ENCODE data around the gene MYBPC2. TPM values are rescaled to one million over a fixed set of nuclear protein-coding genes. Genes with fewer than 3 reads are reported as not detected.

Gene MYBPC2
- total RNA-seq, result under 1 TPM in 1 of 4 donors, not detected in 3; 0.29 TPM

- peaks cover 41% of the 10 kb centered on the region for H3K27me3 ChIP-seq
- peak within 1 kb of the TSS; percentile 59 for H3K4me3 ChIP-seq
- WGBS, result 2% methylated on average over 35 of the region's 40 CpGs
- TF ChIP-seq POLR2AphosphoS5 (IDR thresholded peaks at IDR 0.05) (no peak), POLR2A (IDR thresholded peaks at IDR 0.05) (no peak), CTCF (IDR thresholded peaks at IDR 0.05) (no peak), EP300 (IDR thresholded peaks at IDR 0.05) (no peak)
- no peaks in the 10 kb centered on the region for H3K9me3 ChIP-seq
- H3K36me3 ChIP-seq, result no peaks in the 10 kb centered on the region
- peaks cover 29% of the 10 kb centered on the region for H3K4me1 ChIP-seq
- H3K27ac ChIP-seq, result peak within 1 kb of the TSS; percentile 45
- DNase-seq (ENCODE audit: low spot score in 2 of 2), result no peak
Measured at GRCh38 chr19:50432221-50433028, at the start of gene MYBPC2. TSS of gene MYBPC2 (plus strand) at chr19:50432892. CDS start at chr19:50432954, 62 bp downstream.

- peaks cover 26% of the 10 kb centered on the region for H3K4me1 ChIP-seq
- peaks cover 49% of the 10 kb centered on the region for H3K36me3 ChIP-seq
- peak overlapping the region; percentile 82 for H3K27ac ChIP-seq
- no peak for DNase-seq (ENCODE audit: low spot score in 2 of 2)
- peak overlapping the region; percentile 81 for H3K4me3 ChIP-seq
- WGBS, result 45% methylated on average over 21 of the region's 21 CpGs
- TF ChIP-seq POLR2A (IDR thresholded peaks at IDR 0.05) (no peak), CTCF (IDR thresholded peaks at IDR 0.05) (no peak), EP300 (IDR thresholded peaks at IDR 0.05) (no peak)
- no peaks in the 10 kb centered on the region for H3K9me3 ChIP-seq
- no peaks in the 10 kb centered on the region for H3K27me3 ChIP-seq
Measured at GRCh38 chr19:50383001-50383851, 49.5 kb upstream of the MYBPC2 start.

GRCh38 chr19:50383852-50384684 is 48.6 kb upstream of the MYBPC2 start, which contains the start of gene POLD1:
TSS of gene POLD1 (plus strand) at chr19:50384347. CDS start at chr19:50398852, 14,505 bp downstream.
- Histone ChIP-seq H3K27me3 (no peaks in the 10 kb centered on the region), H3K27ac (peak within 1 kb of the TSS; percentile 82), H3K36me3 (peaks cover 41% of the 10 kb centered on the region), H3K4me3 (peak within 1 kb of the TSS; percentile 81), H3K4me1 (peaks cover 26% of the 10 kb centered on the region), H3K9me3 (no peaks in the 10 kb centered on the region)
- TF ChIP-seq POLR2A (IDR thresholded peaks at IDR 0.05) (peak in 1 of 2 donors; percentile 40), EP300 (IDR thresholded peaks at IDR 0.05) (no peak), POLR2AphosphoS5 (IDR thresholded peaks at IDR 0.05) (peak in 2 of 3 donors; percentile 26 to 40), CTCF (IDR thresholded peaks at IDR 0.05) (no peak)
- WGBS, result 1% methylated on average over 51 of the region's 78 CpGs
- peak; percentile 98 for DNase-seq (ENCODE audit: low spot score in 2 of 2)

- Histone ChIP-seq H3K4me1 (peaks cover 26% of the 10 kb centered on the region), H3K4me3 (peak overlapping the region; percentile 81), H3K27ac (peak overlapping the region; percentile 82), H3K27me3 (no peaks in the 10 kb centered on the region), H3K36me3 (peaks cover 33% of the 10 kb centered on the region), H3K9me3 (no peaks in the 10 kb centered on the region)
- TF ChIP-seq POLR2AphosphoS5 (IDR thresholded peaks at IDR 0.05) (no peak), POLR2A (IDR thresholded peaks at IDR 0.05) (no peak), EP300 (IDR thresholded peaks at IDR 0.05) (no peak)
- WGBS, result 7% methylated on average over 26 of the region's 26 CpGs
- no peak for DNase-seq (ENCODE audit: low spot score in 2 of 2)
Measured at GRCh38 chr19:50384685-50385535, 47.8 kb upstream of the MYBPC2 start.

Measured in suprapubic skin (tissue), 4 donors.